Measurements from ENCODE around the gene RLBP1.

- no peak for TF ChIP-seq CTCF (IDR thresholded peaks at IDR 0.05)
- no peak for TF ChIP-seq POLR2AphosphoS5 (IDR thresholded peaks at IDR 0.05)
- TF ChIP-seq POLR2A (IDR thresholded peaks at IDR 0.05), result no peak
Measured at GRCh38 chr15:89161666-89162065, 59.7 kb downstream of the RLBP1 start.
